ENCODE measurements around the gene CATSPER3.

CATSPER3 gene

GRCh38 chr5:135060021-135060420 lies 92.3 kb downstream of the CATSPER3 start:
- CTCF ChIA-PET = interaction anchor here (0.8 to 1.3 kb wide), 3 partner anchors 12 to 131 kb away, joined by 3 read pairs; no protein-coding TSS in a partner anchor
- TF ChIP-seq, protein P1, sequence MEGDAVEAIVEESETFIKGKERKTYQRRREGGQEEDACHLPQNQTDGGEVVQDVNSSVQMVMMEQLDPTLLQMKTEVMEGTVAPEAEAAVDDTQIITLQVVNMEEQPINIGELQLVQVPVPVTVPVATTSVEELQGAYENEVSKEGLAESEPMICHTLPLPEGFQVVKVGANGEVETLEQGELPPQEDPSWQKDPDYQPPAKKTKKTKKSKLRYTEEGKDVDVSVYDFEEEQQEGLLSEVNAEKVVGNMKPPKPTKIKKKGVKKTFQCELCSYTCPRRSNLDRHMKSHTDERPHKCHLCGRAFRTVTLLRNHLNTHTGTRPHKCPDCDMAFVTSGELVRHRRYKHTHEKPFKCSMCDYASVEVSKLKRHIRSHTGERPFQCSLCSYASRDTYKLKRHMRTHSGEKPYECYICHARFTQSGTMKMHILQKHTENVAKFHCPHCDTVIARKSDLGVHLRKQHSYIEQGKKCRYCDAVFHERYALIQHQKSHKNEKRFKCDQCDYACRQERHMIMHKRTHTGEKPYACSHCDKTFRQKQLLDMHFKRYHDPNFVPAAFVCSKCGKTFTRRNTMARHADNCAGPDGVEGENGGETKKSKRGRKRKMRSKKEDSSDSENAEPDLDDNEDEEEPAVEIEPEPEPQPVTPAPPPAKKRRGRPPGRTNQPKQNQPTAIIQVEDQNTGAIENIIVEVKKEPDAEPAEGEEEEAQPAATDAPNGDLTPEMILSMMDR (IDR thresholded peaks at IDR 0.05; ENCODE audit: control extremely low read depth, extremely low read depth, low read depth, missing control alignments) = no peak
- DNase-seq (ENCODE audit: extremely low spot score) = no peak
- POLR2A ChIA-PET = no interaction called here

DNA sequence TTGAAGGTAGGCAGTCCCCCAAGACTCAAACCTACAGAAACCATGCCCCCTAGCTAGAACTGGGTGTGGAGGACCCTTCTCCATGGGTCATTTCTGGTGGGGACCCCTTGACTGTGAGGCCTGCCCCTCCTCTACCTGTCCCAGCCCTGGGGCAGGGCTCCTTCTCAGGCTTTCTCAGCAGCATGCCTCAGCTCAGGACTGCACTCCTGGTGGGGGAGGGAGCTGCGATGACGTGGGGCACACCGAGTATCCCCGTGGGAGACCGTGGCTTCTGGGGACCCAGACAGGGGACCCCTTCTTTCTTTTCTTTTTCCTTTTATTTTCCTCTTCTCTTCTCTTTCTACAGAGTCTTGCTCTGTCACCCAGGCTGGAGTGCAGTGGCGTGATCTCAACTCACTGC lies 93.3 kb downstream of the CATSPER3 start:
- DNase-seq (ENCODE audit: extremely low spot score) = no peak
- CTCF ChIA-PET = interaction anchor here (1.1 to 1.3 kb wide), 2 partner anchors 40 to 130 kb away, joined by 3 read pairs; no protein-coding TSS in a partner anchor
- TF ChIP-seq, protein P1 (IDR thresholded peaks at IDR 0.05; ENCODE audit: control extremely low read depth, extremely low read depth, low read depth, missing control alignments) = no peak
- POLR2A ChIA-PET = no interaction called here
